Dedifferentiated amniotic fluid mesenchymal stem cell (primary cell): ENCODE results near the gene TIMP4.
A peak's percentile ranks its signal among the peaks of the same experiment; 100 is the strongest.

Experiments
- DNase-seq: peaks from one replicate; pipeline ENCODE4 v3.0.0-alpha.2; 2016; ENCODE audit errors: extremely low spot score

Gene TIMP4

GRCh38 chr3:12185172-12185710 is 26.5 kb upstream of the TIMP4 start:
- no peak for DNase-seq

- no peak for DNase-seq
These were observed 25.8 kb upstream of the TIMP4 start for GRCh38 chr3:12184541-12184940.

- no peak for DNase-seq
These were observed 24.2 kb upstream of the TIMP4 start for GRCh38 chr3:12182687-12183441.

GRCh38 chr3:12181806-12182205 is 23.1 kb upstream of the TIMP4 start:
- no peak for DNase-seq

- DNase-seq: no peak
These were observed 22.6 kb upstream of the TIMP4 start for GRCh38 chr3:12181301-12181700.

GRCh38 chr3:12180631-12181030 is 21.9 kb upstream of the TIMP4 start:
- no peak for DNase-seq

GRCh38 chr3:12180218-12180617 is 21.5 kb upstream of the TIMP4 start:
- no peak for DNase-seq

GRCh38 chr3:12179441-12179840 is 20.7 kb upstream of the TIMP4 start:
- no peak for DNase-seq

- no peak for DNase-seq
These were observed 19.5 kb upstream of the TIMP4 start for GRCh38 chr3:12178091-12178820.

GRCh38 chr3:12177126-12177525 is 18.4 kb upstream of the TIMP4 start:
- DNase-seq: no peak

- no peak for DNase-seq
These were observed 17.2 kb upstream of the TIMP4 start for GRCh38 chr3:12175844-12176453.

- no peak for DNase-seq
These were observed 16.5 kb upstream of the TIMP4 start for GRCh38 chr3:12175137-12175593.

- no peak for DNase-seq
These were observed 11.5 kb upstream of the TIMP4 start for GRCh38 chr3:12170207-12170606.

- no peak for DNase-seq
These were observed 7.2 kb upstream of the TIMP4 start for GRCh38 chr3:12165909-12166308.

- DNase-seq: no peak
These were observed 502 bp upstream of the TIMP4 start for GRCh38 chr3:12159227-12159601.

GRCh38 chr3:12157026-12157425 is 1.7 kb downstream of the TIMP4 start:
- no peak for DNase-seq

- peak; percentile 35 for DNase-seq
These were observed 2.9 kb downstream of the TIMP4 start for GRCh38 chr3:12155828-12156227.

- DNase-seq: no peak
These were observed 3.4 kb downstream of the TIMP4 start for GRCh38 chr3:12155264-12155663.

GRCh38 chr3:12154151-12154550 is 4.6 kb downstream of the TIMP4 start:
- DNase-seq: no peak

GRCh38 chr3:12150112-12150511 is 8.6 kb downstream of the TIMP4 start:
- no peak for DNase-seq

- no peak for DNase-seq
These were observed 9.7 kb downstream of the TIMP4 start for GRCh38 chr3:12149029-12149428.

GRCh38 chr3:12148183-12148940 is 10.3 kb downstream of the TIMP4 start:
- no peak for DNase-seq
